SK-N-SH treated with all-trans-retinoic acid at 6 μM for 48 hours (cell line): ENCODE results near the gene KRT39.

ENCODE experiments used
- ZNF565 ChIP-seq: fragments of 450-650 bp; formaldehyde crosslinking; conservative IDR thresholded peaks from 2 replicates; pipeline ENCODE4 v1.5.0; 2020; ENCODE audit warnings: low read depth, mild to moderate bottlenecking, moderate library complexity
- TF ChIP-seq, protein P1 (sequence below): fragments of 250-450 bp; sonication (Bioruptor Pico); IDR thresholded peaks from 2 replicates; pipeline ENCODE4 v1.5.1; 2020; ENCODE audit warnings: low read depth, mild to moderate bottlenecking, moderate library complexity

DNA sequence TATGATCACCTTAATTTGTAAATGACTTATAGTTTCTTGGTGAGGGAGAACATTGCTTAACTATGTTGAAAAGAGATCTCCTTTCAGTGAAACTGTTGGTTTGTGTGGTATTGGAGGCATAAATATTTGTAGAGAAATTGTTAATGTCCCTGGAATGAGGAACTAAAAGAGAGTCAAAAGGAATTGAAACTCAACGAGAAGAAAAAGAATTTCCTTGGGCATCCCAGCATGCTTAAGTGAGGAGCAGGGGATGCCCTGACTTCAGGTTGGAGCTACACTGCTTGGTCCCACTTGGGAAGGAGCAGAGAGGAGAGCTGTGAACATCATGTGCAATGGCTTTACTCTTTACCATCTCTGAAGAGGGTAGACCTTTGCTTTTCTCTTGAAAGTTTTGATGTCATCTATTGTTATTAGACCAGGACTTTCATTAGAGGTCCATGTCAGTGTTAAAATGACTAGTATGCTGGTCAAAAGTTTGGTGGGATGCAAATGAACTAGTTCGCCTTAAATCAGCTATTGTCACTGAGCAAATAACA lies 51.0 kb downstream of the KRT39 start:
- TF ChIP-seq, protein P1, sequence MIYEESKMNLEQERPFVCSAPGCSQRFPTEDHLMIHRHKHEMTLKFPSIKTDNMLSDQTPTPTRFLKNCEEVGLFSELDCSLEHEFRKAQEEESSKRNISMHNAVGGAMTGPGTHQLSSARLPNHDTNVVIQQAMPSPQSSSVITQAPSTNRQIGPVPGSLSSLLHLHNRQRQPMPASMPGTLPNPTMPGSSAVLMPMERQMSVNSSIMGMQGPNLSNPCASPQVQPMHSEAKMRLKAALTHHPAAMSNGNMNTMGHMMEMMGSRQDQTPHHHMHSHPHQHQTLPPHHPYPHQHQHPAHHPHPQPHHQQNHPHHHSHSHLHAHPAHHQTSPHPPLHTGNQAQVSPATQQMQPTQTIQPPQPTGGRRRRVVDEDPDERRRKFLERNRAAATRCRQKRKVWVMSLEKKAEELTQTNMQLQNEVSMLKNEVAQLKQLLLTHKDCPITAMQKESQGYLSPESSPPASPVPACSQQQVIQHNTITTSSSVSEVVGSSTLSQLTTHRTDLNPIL (CRISPR knock-in tag), result no peak
- TF ChIP-seq ZNF565 (CRISPR knock-in tag), result no peak
